GM18519 (cell line): ENCODE measurements around the gene BRPF1.

Experiments
- ATAC-seq: cut with Tn5 transposase; IDR thresholded peaks from one replicate; pipeline ENCODE4 v1.9.1; 2021; ENCODE audit warnings: mild to moderate bottlenecking, moderate library complexity; ENCODE audit not compliant: unreplicated experiment, low FRiP score

BRPF1 gene

DNA sequence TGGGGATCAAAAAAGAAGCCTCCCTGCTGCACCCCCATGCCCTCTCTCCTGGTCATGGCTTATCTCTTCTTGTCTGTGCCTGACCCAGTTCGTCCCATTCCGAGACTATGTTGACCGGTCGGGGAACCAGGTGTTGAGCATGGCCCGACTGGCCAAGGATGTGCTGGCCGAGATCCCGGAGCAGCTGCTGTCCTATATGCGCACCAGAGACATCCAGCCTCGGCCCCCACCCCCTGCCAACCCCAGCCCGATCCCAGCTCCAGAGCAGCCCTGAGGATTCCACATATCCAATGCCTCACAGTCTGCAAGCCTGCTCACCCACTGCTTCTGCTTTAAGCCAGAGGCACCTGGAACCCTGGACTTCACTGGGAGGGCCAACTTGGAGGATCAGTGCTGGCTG lies 2.1 kb upstream of the BRPF1 start:
- no peak for ATAC-seq

- ATAC-seq = peak; percentile 16
Observed at GRCh38 chr3:9730657-9731205, 804 bp upstream of the BRPF1 start.

- ATAC-seq = no peak
Observed at GRCh38 chr3:9732080-9732739, 675 bp downstream of the BRPF1 start.

GRCh38 chr3:9732740-9733115 lies 1.2 kb downstream of the BRPF1 start:
- ATAC-seq = no peak

GRCh38 chr3:9736831-9737230 lies 5.3 kb downstream of the BRPF1 start:
- no peak for ATAC-seq

GRCh38 chr3:9739181-9739580 lies 7.6 kb downstream of the BRPF1 start:
- ATAC-seq = no peak

DNA sequence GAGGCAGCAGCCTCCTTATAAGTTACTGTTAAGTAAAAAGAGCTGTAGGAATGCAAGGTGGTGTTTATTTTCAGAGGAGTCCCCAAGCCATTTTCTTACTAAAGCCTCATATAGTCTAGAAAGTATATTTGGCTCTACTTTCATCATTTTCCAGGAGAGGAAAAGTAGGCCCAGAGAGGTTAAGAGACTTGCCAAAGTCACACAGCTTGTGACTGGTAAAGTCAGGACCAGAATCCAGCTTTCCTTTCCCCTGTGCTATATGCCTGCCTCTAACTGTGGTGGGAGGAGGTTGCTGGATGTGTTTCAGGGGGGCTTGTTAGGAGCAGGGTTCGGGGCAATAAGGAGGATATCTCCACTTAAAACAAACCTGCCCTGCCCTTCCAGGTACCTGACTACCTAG lies 11.0 kb downstream of the BRPF1 start:
- no peak for ATAC-seq

DNA sequence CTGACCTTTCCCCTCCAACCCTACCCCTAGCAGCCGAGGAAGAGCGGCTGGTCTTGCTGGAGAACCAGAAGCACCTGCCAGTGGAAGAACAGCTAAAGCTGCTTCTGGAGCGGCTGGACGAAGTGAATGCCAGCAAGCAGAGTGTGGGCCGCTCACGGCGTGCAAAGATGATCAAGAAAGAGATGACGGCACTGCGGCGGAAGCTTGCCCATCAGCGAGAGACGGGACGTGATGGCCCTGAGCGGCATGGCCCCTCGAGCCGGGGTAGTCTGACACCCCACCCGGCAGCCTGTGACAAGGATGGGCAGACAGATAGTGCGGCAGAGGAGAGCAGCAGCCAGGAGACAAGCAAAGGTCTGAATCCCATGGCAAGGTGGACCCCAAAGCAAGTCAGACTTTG lies 12.0 kb downstream of the BRPF1 start:
- no peak for ATAC-seq

GRCh38 chr3:9744162-9744561 lies 12.6 kb downstream of the BRPF1 start:
- ATAC-seq = no peak

DNA sequence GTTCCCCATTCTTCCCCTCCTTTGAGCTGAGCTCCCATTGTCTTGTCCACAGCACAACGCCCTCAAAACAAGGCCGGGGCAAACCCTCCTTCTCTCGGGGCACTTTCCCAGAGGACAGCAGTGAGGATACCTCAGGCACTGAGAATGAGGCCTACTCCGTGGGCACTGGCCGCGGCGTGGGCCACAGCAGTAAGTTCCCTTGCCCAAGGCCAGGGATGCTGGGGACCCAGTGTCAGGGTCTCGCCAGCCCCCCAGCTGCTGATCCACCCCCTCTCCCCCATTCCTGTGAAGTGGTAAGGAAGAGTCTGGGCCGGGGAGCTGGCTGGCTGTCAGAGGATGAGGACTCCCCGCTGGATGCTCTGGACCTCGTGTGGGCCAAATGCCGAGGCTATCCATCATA lies 14.0 kb downstream of the BRPF1 start:
- no peak for ATAC-seq

DNA sequence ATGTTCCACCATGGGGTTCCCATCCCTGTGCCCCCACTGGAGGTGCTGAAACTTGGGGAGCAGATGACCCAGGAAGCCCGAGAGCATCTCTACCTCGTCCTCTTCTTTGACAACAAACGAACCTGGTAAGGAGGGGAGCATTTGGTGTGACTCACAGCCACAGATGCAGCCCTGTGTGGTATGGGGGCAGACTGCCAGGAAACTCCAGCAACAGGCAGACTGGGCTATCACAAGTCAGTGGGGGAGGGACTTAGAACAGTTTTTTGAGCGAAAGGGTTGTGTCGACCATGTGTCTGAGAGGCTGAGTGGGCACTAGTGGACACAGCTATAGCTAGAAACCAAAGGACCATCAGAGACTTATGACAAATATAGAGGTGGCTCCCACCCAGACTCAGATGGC lies 14.8 kb downstream of the BRPF1 start:
- no peak for ATAC-seq

GRCh38 chr3:9747267-9747666 lies 15.7 kb downstream of the BRPF1 start:
- no peak for ATAC-seq

GRCh38 chr3:9748031-9748430 lies 16.5 kb downstream of the BRPF1 start:
- no peak for ATAC-seq

GRCh38 chr3:9749296-9749644 lies 17.7 kb downstream of the BRPF1 start:
- peak; percentile 1 for ATAC-seq

DNA sequence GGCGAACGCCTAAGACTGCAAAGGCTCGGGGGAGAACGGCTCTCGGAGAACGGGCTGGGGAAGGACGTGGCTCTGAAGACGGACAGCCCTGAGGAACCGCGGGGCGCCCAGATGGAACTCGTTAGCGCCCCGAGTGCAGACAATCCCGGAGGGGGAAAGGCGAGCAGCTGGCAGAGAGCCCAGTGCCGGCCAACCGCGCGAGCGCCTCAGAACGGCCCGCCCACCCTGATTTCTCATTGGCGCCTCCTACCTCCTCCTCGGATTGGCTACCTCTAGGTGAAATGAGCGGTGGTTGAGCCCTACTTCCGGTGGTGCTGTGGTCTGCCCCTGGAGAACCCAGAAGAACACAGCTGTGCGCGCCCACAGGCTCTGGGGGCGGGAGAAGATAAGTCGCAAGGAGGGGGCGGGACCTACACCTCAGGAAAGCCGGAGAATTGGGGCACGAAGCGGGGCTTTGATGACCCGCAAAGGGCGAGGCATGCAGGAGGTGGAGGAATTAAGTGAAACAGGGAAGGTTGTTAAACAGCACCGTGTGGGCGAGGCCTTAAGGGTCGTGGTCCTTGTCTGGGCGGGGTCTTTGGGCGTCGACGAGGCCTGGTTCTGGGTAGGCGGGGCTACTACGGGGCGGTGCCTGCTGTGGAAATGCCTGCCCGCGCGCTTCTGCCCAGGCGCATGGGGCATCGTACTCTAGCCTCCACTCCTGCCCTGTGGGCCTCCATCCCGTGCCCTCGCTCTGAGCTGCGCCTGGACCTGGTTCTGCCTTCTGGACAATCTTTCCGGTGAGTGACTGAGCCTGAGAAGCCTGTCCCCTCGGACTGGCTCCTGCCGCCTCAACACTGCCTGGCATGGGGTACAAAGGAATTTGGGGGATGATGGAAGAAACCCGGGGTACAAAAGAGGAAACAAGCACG lies 18.4 kb downstream of the BRPF1 start, which contains the start of gene OGG1:
Gene OGG1, plus strand, starts transcription at position 308 of the 911 bp plus-strand sequence. Its CDS starts 335 bp downstream, at position 643.
- ATAC-seq = peak; percentile 84

- no peak for ATAC-seq
Observed at GRCh38 chr3:9750556-9751411, 19.2 kb downstream of the BRPF1 start.

- ATAC-seq = no peak
Observed at GRCh38 chr3:9754678-9755077, 23.1 kb downstream of the BRPF1 start.

DNA sequence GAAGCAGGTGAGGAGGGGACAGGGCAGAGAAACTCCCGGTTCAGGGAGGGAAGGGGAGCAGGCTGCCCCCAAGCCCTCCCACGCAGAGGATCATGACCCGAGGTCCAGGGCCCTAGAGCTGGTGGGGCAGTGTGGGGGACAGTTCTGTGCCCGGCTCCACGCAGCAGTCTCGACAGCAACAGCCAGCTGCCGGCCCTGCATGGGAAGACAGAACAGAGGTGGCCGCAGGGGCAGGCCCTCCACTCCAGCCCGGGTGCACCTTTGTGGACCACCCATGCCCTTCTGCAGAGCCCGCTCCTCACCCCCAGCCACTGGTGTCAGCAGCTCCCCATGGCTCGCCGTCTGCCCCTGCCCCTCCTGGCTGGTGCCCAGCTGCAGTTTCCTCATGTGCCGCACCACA lies 25.9 kb downstream of the BRPF1 start:
- no peak for ATAC-seq

DNA sequence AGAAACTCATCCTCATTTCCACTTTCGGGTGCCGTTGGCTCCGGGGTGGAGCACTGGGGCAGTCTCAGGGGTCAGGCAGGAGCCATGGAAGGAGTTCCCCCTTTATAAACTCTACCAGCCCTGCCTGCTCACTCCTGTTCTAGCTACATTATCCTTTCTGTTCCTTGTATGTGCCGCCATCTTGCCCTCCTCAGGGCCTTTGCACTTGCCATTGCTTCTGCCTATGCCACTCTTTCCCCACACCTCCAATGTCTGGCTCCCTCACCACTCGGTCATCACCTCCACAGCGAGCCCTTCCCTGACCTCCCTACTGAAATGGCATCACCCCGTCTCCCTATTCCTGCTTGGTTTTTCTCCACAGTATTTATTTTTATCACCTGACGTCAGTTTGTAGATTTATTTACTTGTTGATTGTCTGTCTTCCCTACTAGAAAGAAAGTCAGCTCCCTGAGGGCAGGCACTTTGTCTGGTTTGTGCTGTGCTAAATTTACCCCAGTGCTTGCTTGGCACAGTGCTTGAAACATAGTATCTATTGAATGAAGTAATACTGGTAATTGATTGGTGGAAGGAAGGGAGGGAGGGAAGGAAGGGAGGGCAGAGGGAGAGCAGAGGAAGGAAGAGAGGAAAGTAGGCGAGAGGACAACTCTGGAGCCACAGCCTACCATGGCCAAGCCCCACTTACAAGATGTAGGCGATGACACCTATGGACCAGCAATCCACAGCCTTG lies 29.4 kb downstream of the BRPF1 start:
- no peak for ATAC-seq

- no peak for ATAC-seq
Observed at GRCh38 chr3:9761919-9762318, 30.4 kb downstream of the BRPF1 start.
